Measurements from ENCODE around the gene RABEP1. TPM values are rescaled to one million over a fixed set of nuclear protein-coding genes. Genes with fewer than 3 reads are reported as not detected.
A peak's percentile ranks its signal among the peaks of the same experiment; 100 is the strongest.

Gene RABEP1
- polyA plus RNA-seq, 3 donors: 12.7 to 19.1 (median 13.7) TPM

- H3K36me3 Mint-ChIP-seq: peaks cover 68 to 94% of the 10 kb centered on the region in 2 donors
- intact Hi-C loops (cut with micrococcal nuclease): no loop called here
Observed at GRCh38 chr17:5362162-5362811, 80.2 kb downstream of the RABEP1 start.

GRCh38 chr17:5364156-5364555, 82.1 kb downstream of the RABEP1 start:
- H2AFZ ChIP-seq (ENCODE audit: insufficient read depth, low read depth, low read length, poor library complexity, severe bottlenecking): no peak overlapping the region
- no peak overlapping the region for H3K27ac ChIP-seq (ENCODE audit: low read depth in 1 of 2, low read length in 2 of 2)
- Mint-ChIP-seq H3K4me1 (no peaks in the 10 kb centered on the region), H3K4me3 (no peak overlapping the region), H3K9me3 (no peaks in the 10 kb centered on the region), H3K27me3 (ENCODE audit: low read depth in 3 of 3) (peaks cover 0 to 1% (median 0%) of the 10 kb centered on the region in 3 donors), H3K27ac (peak overlapping the region in 1 of 7 donors; percentile 10), H3K36me3 (peaks cover 65 to 94% of the 10 kb centered on the region in 2 donors)
- no peak for TF ChIP-seq CTCF (IDR thresholded peaks at IDR 0.05)
- no peak overlapping the region for H3K9ac ChIP-seq (ENCODE audit: insufficient read depth, low read length, poor library complexity, severe bottlenecking)
- no peaks in the 10 kb centered on the region for H3K9me3 ChIP-seq (replicated peaks in 1 of 2; ENCODE audit: control insufficient read depth in 1 of 2, insufficient read depth in 1 of 2, low read length in 2 of 2)
- WGBS (ENCODE audit: insufficient coverage): 86% methylated on average over 1 of the region's 6 CpGs
- H3K4me1 ChIP-seq (ENCODE audit: control insufficient read depth in 1 of 2, insufficient read depth in 2 of 2, low read length in 2 of 2): no peaks in the 10 kb centered on the region
- no peak overlapping the region for H3K4me2 ChIP-seq (replicated peaks; ENCODE audit: extremely low read depth, low read length, poor library complexity, severe bottlenecking)
- DNase-seq: no peak
- H3K27me3 ChIP-seq (ENCODE audit: control insufficient read depth in 2 of 2, insufficient read depth in 2 of 2, low read length in 2 of 2): no peaks in the 10 kb centered on the region
- H3K79me2 ChIP-seq (ENCODE audit: insufficient read depth, low read length): no peaks in the 10 kb centered on the region
- H3K36me3 ChIP-seq (replicated peaks in 1 of 2; ENCODE audit: control insufficient read depth in 1 of 2, insufficient read depth in 2 of 2, low read length in 2 of 2): peaks cover 79 to 95% of the 10 kb centered on the region in 2 donors
- H4K20me1 ChIP-seq (ENCODE audit: insufficient read depth, low read length): no peaks in the 10 kb centered on the region
- intact Hi-C loops (cut with micrococcal nuclease): no loop called here
- H3K4me3 ChIP-seq (replicated peaks in 1 of 3; ENCODE audit: low read depth in 2 of 3, low read length in 3 of 3): no peak overlapping the region

More at GRCh38 chr17:5362162-5362811, 80.2 kb downstream of the RABEP1 start:
- Histone ChIP-seq H2AFZ (ENCODE audit: insufficient read depth, low read depth, low read length, poor library complexity, severe bottlenecking) (no peak overlapping the region), H3K4me3 (replicated peaks in 1 of 3; ENCODE audit: low read depth in 2 of 3, low read length in 3 of 3) (no peak overlapping the region), H3K79me2 (ENCODE audit: insufficient read depth, low read length) (no peaks in the 10 kb centered on the region), H3K9me3 (replicated peaks in 1 of 2; ENCODE audit: control insufficient read depth in 1 of 2, insufficient read depth in 1 of 2, low read length in 2 of 2) (no peaks in the 10 kb centered on the region), H3K9ac (ENCODE audit: insufficient read depth, low read length, poor library complexity, severe bottlenecking) (no peak overlapping the region), H3K4me2 (replicated peaks; ENCODE audit: extremely low read depth, low read length, poor library complexity, severe bottlenecking) (no peak overlapping the region), H3K27ac (ENCODE audit: low read depth in 1 of 2, low read length in 2 of 2) (no peak overlapping the region), H3K4me1 (ENCODE audit: control insufficient read depth in 1 of 2, insufficient read depth in 2 of 2, low read length in 2 of 2) (no peaks in the 10 kb centered on the region), H3K36me3 (replicated peaks in 1 of 2; ENCODE audit: control insufficient read depth in 1 of 2, insufficient read depth in 2 of 2, low read length in 2 of 2) (peaks cover 78 to 95% of the 10 kb centered on the region in 2 donors), H4K20me1 (ENCODE audit: insufficient read depth, low read length) (no peaks in the 10 kb centered on the region), H3K27me3 (ENCODE audit: control insufficient read depth in 2 of 2, insufficient read depth in 2 of 2, low read length in 2 of 2) (no peaks in the 10 kb centered on the region)
- Mint-ChIP-seq H3K27ac (no peak overlapping the region), H3K4me3 (no peak overlapping the region), H3K27me3 (ENCODE audit: low read depth in 3 of 3) (peaks cover 0 to 1% (median 0%) of the 10 kb centered on the region in 3 donors), H3K4me1 (no peaks in the 10 kb centered on the region), H3K9me3 (no peaks in the 10 kb centered on the region)
- no peak for TF ChIP-seq CTCF (IDR thresholded peaks at IDR 0.05)
- no peak for DNase-seq
- 100% methylated on average over 4 of the region's 7 CpGs for WGBS (ENCODE audit: insufficient coverage)
